Activated T-helper 9 cell treated with anti-CD3 and anti-CD28 coated beads, Interleukin-2, amount 50 U/mL, for 16 hours (primary cell): ENCODE results near the gene PKD1.
A peak's percentile ranks its signal among the peaks of the same experiment; 100 is the strongest.

Source experiments
- DNase-seq: peaks from one replicate; pipeline ENCODE4 v3.0.0-alpha.2; 2020; ENCODE audit warnings: low read depth

Gene PKD1

DNA sequence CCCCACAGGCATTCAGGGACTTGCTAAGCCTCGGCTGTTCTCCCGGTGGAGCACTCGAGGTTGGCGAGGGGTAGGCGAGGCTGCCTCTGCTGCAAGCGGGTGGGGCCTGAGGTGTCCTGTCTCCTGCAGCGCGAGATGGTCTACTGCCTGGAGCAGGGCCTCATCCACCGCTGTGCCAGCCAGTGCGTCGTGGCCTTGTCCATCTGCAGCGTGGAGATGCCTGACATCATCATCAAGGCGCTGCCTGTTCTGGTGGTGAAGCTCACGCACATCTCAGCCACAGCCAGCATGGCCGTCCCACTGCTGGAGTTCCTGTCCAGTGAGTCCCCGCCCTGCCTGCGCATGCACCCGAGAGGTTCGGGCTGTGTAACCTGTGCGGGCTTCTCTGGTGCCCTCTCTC is 61.6 kb downstream of the PKD1 start:
- no peak for DNase-seq

DNA sequence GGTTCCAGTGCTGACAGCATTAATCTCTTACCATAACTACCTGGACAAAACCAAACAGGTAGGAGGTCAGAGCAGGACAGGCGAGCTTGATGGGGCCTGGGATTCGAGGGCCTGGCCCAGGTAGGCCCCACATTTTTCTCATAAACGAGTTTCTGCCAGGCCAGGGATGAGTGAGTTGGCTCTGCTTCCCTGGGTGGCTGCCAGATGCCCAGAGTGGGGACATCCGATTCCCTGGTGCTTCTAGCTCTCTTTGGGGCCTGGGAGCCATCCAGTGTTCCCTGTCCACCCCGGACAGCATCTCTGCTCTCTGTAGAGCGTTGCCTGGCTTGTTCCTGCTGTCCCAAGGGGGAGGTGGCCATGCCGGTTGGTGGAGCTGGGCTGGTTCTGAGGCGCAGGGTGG is 62.8 kb downstream of the PKD1 start:
- DNase-seq, result no peak

DNA sequence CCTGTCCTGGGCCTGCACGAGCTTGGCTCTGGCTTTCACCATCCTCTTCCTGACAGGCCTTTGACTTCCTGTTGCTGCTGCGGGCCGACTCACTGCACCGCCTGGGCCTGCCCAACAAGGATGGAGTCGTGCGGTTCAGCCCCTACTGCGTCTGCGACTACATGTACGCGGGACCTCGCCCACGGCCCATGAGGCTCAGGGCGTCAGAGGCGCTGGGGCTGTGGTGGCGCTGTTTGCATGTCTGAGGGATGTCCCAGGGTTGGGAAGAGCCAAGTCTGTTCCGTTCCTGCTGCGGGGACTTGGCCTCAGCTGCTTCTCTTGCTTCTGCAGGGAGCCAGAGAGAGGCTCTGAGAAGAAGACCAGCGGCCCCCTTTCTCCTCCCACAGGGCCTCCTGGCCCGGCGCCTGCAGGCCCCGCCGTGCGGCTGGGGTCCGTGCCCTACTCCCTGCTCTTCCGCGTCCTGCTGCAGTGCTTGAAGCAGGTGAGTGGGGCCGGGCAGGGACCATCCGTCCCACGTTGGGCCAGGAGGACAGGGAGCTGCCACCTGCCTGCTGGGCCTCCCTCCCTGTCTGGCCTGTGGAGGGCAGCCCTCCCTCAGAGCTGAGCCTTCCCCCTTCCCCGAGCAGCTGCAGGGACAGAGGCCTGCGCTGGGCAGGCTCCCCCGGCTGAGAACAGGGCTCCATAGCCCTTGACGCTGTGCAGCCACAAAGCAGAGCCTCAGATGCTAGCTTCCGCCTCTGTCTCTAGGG is 64.1 kb downstream of the PKD1 start:
- no peak for DNase-seq

DNA sequence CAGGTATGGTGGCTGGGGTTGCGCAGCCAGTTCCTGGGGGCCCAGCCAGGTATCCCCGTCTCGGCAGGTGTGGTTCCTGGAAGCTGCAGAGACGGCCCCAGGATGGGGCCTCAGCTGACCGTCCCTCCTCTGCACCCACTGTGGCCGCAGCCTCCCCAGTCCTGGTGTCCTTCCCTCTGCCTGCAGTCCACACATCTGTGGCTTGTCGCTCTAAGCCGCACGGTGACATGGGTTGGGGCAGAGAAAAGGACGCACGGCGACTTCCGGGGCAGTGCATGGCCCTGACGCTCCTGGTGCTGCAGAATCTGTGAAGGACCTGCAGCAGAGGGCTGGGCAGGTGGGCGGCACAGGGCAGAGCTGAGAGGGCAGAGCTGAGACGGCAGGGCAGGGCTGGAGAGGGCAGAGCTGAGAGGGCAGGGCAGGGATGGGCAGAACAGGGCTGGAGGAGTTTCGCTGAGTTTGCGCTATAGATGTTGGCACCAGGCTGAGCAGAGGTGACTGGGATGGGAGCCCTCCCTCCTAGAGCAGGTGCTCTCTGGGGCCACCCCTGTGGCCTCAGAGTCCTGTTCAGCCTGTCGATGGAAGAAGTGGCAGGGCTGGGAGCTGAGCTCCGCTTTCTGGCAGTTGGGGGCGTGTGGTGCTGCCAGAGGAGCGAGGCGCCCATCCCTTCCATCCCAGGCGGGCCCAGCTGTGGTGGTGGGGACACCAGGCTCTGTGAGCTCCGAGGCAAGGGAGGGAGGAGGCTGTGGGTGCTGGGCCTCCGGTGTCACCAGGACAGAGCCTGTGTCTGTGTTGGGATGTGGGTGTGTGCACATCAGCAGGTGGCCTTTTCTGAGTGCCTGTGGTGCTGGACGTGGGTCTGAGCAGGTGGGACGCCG is 64.9 kb downstream of the PKD1 start:
- no peak for DNase-seq

DNA sequence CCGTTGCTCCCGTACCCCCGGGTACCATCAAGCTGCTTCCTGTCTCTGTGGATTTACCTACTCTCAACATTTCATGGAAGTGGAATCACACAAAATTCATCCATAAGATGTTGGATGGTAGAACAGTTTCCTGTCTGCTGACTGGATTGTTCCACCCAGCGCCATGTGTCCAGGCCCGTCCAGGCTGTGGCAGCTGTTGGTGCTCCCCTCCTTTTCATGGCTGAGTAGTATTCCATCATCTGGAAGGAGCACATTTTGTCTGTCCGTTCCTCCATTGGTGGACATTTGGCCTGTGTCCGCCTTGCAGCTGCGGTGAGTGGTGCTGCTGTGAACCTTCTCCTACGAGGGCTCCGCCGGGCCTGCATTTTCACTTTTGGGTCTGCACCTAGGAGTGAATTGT is 69.6 kb downstream of the PKD1 start:
- no peak for DNase-seq

DNA sequence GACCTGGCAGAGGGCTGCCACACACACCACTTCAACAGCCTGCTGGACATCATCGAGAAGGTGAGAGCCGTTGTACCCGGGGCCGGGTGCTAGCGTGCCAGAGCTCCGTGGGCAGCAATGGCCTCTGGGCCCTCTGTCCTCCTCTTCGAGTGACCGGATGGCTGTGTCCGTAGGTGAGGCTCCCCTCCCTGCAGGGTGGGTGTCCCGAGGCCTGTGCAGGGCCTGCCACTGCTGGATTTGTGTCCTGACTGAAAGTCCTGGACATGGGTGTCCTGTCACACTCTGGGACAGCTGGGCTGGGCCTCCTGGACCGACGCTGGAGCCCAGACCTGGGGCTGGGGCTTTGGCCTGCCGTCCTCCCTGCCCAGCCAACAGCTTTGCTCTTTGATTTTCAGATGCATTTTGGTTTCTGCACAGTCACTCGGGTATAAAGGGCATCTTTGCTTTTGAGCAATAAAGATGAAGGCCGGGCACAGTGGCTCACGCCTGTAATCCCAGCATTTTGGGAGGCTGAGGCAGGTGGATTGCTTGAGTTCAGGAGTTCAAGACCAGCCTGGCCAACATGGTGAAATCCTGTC is 71.2 kb downstream of the PKD1 start:
- no peak for DNase-seq

DNA sequence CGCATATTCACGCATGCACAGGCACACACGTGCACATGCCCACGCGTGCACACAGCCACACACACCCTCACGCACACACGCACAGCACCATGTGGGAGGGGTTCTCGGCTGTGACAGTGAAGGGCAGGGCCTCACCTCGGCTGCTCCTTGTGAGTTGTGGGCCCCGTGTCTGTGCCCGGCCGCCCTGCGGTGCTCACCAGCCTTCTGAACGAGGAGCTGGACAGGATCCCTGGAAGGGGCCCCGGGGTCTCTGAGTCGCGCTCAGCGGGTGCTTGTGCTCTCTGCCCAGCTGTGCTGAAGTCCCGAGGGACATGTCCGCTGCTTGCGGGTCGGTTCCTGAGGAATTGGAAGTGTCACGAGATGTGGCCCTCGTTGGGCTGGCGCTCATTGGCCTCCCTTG is 71.8 kb downstream of the PKD1 start:
- no peak for DNase-seq

DNA sequence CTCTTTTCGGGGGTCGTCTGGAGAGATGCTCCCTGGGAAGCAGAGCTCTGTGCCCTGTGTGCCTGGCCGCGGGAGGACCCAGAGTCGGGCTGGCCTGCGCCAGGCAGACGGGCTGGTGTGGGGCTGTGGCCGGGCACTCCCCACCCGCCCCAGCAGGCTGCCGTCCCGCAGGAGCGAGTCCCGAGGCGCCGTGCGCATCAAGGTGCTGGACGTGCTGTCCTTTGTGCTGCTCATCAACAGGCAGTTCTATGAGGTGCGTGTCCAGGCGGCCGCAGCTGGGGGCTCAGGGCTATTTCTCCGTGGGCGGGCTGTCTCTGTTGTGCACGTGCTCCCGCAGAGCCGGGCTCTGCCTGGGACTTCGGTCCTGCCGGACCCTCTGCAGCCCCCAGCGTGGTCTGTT is 72.9 kb downstream of the PKD1 start:
- no peak for DNase-seq

DNA sequence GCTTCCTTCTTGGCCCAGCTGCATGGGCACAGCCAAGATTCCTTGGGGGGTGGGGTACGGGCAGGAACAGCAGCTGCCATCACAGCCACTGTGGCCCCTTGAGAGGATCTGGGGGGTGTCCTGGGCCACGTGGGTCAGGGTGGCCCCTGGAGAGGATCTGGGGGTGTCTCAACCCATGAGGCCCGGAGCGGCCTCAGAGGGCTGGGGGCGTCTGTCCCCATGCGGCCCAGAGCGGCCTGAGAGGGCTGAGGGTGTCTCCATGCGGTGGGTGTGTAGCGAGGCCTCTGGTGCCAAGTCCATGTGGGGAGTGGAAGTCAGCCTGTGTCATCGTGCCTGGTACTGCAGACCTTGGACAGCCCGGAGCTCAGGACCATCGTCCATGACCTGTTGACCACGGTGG is 74.2 kb downstream of the PKD1 start:
- DNase-seq, result no peak

DNA sequence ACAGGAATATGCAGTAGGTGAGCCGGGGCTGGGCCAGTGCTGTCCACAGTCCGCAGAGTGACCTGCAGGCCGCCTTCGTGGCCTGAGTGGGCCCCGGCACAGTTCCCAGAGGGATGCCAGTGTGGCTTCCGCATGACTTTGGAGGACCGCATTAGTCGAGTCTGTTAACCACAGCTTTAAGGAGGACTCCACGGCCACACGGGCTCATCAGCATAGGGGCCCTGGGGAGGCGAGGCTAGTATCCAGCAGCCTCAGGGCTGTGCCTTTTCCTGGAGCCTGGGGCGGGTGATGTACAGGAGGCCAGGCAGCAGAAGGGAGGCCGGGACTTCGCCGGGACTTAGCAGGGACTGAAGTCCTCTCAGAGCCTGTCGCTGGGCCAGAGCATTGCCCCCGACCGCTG is 74.7 kb downstream of the PKD1 start:
- no peak for DNase-seq

DNA sequence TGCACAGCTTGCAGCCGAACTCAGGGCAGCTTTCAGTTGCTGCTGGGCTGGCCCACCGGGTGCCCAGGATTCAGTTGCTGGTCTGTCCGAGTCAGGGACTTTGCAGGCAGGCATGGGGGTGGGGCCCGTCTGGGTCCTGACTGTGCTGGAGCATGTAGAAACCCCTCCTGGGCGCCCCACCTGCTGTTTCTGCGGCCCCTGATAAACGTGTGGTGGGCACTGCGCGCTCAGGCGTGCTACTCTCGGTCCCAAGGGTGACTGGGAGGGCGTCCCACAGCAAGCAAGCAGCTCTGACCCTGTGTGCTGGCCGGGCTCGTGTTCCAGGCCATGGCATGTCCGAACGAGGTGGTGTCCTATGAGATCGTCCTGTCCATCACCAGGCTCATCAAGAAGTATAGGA is 75.4 kb downstream of the PKD1 start:
- no peak for DNase-seq

DNA sequence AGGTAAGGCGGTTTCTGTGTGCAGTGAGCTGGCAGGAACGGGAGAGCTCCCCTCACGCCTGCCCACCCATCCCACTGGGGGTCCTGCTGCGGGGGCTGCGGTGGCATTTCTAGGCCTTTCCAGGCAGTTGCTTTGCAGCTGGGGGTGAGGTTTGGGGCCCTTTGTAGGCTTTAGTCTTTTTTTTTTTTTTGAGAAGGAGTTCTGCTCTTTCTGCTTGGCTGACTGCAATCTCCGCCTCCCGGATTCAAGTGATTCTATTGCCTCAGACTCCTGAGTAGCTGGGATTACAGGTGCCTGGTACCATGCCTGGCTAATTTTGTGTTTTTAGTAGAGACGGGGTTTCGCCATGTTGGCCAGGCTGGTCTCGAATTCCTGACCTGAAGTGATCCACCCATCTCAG is 76.8 kb downstream of the PKD1 start:
- DNase-seq, result no peak

DNA sequence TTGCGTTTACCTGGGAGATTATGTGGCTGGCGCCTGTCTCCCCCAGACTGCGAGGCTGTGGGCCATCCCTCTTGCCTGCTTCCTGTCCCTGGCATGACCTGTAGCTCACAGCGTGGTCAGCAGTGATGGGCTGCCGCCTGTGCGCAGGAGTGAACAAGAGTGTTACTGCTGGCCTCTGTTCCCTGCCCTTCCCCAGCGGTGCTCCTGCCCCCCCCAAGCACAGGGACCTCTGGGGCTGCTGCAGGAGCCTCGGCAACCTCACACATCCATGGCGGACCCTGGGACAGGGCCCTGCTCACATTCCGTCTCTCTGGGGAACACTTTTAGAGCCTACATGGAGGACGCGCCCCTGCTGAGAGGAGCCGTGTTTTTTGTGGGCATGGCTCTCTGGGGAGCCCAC is 77.3 kb downstream of the PKD1 start:
- DNase-seq, result no peak

DNA sequence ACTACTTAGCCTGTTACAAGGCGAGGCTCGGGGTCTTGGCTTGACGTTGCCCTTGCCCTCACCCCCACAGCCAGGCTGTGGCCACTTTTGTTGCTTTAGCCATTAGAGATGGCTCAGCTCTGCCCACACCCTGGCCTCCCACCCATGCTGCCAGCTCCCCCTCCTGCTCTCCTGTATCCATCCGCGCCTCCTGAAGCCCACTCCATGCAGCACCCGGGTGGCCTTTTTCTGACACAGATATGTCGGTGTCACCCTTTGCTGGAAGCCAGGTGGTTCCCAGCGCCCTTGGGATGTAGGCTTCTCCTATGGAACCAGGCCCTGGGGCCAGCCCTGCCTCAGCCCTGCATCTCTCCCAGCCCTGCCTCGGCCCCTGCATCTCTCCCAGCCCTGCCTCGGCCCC is 78.3 kb downstream of the PKD1 start:
- no peak for DNase-seq

DNA sequence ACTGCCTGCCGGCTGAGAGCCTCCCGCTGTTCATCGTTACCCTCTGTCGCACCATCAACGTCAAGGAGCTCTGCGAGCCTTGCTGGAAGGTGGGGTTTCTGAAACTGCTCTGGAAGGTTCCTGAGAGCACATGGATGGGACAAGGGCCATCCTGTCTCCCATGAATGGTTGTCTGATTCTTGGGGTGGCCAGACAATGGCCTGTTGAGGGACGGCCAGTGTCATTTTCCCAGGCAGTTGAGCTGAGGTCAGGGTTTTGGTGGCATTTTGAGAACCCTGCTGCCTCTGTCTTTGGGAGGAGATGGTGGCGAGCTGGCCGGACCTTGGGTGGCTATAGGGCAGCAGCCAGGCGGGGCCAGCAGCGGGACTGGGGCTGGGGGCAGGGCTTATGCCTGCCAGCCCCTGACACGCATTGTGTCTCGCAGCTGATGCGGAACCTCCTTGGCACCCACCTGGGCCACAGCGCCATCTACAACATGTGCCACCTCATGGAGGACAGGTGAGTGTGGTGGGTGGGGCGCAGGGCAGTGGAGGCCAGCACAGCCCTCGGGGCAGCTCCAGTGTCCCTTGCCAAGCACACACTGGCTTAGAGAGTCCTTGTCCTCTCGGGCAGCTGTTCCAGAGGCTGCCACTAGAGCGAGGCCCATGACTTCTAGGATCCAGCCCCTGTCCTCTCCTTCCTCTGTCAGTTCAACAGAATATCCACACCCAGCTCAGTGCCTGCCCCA is 78.9 kb downstream of the PKD1 start:
- no peak for DNase-seq

DNA sequence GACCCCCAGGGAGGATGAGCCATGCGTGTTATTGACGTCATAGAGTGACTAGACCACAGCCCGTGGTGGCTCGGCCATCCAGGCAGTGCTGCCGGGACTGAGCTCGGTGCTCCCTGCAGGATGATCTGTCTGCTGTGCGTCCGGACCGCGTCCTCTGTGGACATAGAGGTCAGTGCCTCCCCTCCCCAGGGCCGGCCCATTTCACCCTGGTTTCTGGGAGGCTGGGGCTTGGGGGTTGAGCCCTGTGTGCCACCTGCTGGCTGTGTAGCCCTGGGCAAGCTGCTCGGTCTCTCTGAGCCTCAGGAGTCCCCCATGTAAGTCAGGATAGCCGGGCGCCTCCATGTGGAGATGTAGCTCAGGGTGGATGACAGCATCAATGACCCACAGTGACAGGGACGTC is 79.6 kb downstream of the PKD1 start:
- DNase-seq, result no peak

DNA sequence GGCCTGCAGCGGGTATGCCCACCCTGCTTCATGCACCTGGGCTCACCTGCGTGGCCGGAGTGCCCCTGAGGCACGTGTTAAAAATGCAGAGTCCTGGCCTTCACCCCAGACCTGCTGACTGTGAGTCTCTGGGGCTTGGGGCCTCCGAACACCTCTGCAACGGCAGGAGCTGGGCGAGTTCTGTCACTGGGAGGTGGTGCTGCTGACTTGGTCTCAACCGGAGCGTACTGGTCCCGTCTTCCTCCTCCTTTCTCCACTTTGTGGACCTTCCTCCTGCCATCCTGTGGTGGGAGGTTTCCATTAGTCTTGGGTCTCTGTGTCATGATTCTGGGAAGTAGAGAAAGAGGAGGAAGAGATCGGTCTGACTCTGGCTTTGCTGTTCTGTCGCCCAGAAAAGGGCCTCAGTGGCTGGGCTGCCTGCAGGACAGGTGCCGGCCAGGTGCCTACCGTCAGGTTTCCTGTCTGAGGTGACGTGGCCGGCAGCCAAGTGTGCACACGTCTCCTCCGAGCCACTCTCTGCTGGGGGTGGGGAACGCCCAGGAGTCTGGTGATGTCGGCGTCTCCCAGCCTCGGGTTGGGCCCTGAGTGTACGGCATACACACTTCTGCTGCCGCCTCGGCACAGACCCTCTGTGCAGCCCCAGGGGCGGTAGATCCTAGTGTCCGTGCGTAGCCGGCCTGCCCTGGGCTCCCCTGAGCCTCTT is 81.0 kb downstream of the PKD1 start:
- DNase-seq, result no peak

DNA sequence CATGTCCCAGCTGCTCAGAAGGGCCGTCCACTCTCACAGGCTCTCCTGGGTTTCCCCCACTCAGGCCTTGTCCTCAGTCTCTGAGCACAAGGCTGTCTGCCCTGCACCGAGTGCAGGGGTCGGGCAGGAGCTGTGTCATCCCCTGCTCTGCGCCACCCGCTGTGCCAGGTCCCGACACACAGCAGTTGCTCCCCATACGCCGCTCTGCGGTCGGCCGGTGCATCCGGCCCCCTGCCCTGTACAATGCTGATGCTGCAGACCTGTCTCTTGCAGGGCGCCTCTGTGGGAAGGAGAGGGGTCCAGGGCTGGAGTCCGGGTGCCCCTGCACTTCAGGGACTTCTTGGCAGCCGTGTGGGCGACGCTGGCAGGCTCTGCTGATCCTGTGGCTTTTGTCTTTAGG is 81.8 kb downstream of the PKD1 start:
- DNase-seq, result no peak

DNA sequence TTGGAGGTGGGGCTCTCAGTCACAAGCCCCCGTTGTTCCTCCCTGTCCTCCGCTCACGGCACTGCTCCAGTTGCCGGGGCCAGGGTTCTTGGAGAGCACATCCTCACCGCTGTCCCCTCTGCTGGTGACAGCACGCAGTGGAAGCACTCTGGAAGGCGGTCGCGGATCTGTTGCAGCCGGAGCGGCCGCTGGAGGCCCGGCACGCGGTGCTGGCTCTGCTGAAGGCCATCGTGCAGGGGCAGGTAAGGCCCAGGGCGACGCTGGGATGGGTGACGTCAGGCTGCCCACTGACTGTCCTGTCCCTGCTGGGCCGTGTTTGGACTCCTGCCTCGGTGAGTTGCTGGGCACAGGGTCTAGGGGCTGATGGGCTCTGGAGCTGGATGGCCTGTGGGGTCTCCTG is 82.5 kb downstream of the PKD1 start:
- no peak for DNase-seq

DNA sequence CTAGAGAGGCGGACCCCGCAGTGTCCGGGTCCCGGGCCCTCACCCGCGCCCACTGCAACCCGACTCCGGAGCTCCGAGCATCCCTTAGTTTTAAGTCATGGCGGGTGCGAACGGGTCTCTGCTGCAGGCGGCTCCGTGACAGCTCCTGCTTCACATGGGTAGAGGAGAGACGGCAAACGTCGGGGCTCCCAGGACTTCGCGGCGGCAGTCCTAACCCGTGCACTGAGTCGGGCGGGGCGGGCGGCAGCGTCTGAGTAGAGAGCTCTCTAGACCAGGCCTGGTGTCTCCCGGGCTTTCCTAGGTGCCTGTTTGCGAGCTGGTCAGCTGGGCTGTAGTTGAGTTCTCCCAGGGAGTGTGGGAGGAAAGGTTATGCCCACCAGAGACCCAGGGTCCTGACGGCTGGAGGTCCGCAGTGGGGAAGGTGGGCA is 87.6 kb downstream of the PKD1 start:
- DNase-seq, result no peak

DNA sequence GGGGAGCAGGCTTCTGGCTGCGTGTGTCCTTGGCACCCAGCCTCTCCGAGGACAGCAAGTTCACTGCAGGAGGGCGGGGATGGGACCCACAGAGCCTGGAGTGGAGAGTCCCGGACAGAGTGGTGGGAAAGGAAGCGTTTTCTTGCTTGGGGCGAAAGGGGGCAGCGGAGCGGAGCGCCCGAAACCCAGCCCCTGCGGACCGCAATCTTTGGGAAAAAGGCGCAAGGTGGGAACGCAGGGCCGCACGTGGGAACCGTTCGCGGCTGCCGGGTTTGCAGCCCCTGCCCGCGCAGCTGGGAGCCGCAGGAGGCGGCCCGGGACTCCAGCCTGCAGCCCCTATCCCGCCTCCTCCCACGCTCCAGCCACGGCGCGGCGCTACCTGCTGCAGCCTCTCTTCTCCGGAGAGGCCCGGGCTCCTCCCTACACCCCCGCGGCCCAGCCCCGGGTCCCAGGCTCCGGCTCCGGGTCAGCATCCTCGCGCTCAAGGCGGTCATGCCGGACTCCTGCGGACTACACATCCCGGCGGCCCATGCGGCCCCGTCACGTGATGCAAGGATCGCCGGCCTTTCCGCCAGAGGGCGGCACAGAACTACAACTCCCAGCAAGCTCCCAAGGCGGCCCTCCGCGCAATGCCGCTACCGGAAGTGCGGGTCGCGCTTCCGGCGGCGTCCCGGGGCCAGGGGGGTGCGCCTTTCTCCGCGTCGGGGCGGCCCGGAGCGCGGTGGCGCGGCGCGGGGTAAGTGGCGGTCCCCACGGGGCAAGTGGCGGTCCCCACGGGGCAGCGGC is 88.2 kb downstream of the PKD1 start, which contains the start of the genes NTHL1 and TSC2:
TSS of gene NTHL1 (minus strand) at position 505 of the 786 bp plus-strand sequence. CDS start at position 494, 11 bp downstream.
TSS of gene TSC2 (plus strand) at position 656 of the 786 bp plus-strand sequence. CDS start 631 bp downstream, outside the sequence.
- peak; percentile 90 for DNase-seq
